ENCODE results near the gene MRPS2. TPM values are rescaled to one million over a fixed set of nuclear protein-coding genes. Genes with fewer than 3 reads are reported as not detected.

MRPS2 gene
- total RNA-seq, 4 donors from 2014 or later: 20.9 to 26.6 (median 23.3) TPM

- TF ChIP-seq CTCF (IDR thresholded peaks at IDR 0.05; ENCODE audit: low read depth): no peak
These were observed 22.3 kb upstream of the MRPS2 start for GRCh38 chr9:135478191-135478590.

GRCh38 chr9:135478829-135479468 lies 21.5 kb upstream of the MRPS2 start:
- TF ChIP-seq CTCF (IDR thresholded peaks at IDR 0.05; ENCODE audit: low read depth): no peak

GRCh38 chr9:135479469-135480052 lies 20.9 kb upstream of the MRPS2 start, which contains the start of gene PPP1R26:
Gene PPP1R26 (plus strand): TSS chr9:135479782. CDS start chr9:135484511, 4,729 bp downstream.
- no peak for TF ChIP-seq CTCF (IDR thresholded peaks at IDR 0.05; ENCODE audit: low read depth)

- no peak for TF ChIP-seq CTCF (IDR thresholded peaks at IDR 0.05; ENCODE audit: low read depth)
These were observed 20.2 kb upstream of the MRPS2 start for GRCh38 chr9:135480071-135480939.

- TF ChIP-seq CTCF (IDR thresholded peaks at IDR 0.05; ENCODE audit: low read depth): no peak
These were observed 19.6 kb upstream of the MRPS2 start for GRCh38 chr9:135480940-135481310.

GRCh38 chr9:135482015-135482754 lies 18.3 kb upstream of the MRPS2 start:
- no peak for TF ChIP-seq CTCF (IDR thresholded peaks at IDR 0.05; ENCODE audit: low read depth)
